GM18526 (cell line): ENCODE data around the gene MAD1L1.

Experiments used
- POLR2A ChIP-seq: IDR thresholded peaks from 3 replicates; pipeline ENCODE4 v1.6.1; 2011; ENCODE audit not compliant: insufficient read length; ENCODE audit errors: extremely low read depth

MAD1L1 gene

DNA sequence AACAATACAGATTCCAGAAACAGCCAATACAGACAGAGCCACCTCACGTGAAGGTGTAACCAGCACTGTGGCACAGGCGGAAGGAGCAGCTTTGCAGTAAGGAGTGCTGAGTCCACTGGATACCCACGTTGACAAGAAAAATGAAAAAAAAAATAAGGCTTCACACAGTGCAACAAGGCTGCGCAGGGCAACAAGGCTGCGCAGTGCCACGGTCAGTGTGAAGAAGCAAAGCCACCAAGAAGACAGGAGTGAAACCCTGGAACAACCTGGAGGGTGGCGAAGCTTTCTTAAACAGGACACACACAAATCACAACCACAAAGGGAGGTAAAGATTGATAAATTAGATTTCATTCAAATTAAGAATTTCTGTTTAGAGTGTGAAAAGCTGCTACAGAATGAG is 204.0 kb downstream of the MAD1L1 start:
- TF ChIP-seq POLR2A: no peak

DNA sequence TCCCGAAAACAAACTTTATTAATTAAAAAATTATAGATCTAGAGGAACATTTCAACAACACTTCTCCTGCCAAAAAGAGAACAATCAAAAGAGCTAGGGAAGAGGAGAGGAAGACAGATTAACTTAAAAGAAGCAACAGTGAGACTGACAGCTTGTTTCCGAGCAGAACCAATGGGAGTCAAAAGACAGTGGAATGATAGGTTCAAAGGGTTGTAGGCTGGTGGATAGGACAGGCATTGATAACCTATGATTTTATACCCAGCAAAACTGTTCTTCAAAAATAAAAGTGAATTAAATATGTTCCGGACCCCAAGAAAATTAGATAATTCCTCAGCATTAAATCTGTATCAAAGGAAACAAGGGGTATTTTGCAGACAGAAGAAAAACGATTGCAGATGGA is 207.6 kb downstream of the MAD1L1 start:
- no peak for TF ChIP-seq POLR2A

DNA sequence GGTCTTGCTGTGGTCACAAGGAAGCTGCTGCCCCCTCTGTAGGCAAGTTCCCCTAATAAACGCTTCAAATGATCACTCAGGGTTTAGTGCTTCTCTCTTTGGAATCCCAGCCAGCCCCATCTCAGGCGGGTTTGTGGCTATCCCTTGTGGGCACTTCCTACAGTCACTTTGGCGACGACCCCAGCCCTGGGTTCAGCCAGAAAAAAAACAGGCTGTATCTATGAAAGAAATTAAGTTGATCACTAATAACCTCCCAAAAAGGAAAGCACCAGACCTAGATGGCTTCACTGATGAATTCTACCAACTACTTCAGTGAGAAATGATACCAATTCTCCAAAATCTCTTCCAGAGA is 208.2 kb downstream of the MAD1L1 start:
- TF ChIP-seq POLR2A: no peak

- TF ChIP-seq POLR2A: no peak
Observed at GRCh38 chr7:2023877-2024566, 208.7 kb downstream of the MAD1L1 start.

DNA sequence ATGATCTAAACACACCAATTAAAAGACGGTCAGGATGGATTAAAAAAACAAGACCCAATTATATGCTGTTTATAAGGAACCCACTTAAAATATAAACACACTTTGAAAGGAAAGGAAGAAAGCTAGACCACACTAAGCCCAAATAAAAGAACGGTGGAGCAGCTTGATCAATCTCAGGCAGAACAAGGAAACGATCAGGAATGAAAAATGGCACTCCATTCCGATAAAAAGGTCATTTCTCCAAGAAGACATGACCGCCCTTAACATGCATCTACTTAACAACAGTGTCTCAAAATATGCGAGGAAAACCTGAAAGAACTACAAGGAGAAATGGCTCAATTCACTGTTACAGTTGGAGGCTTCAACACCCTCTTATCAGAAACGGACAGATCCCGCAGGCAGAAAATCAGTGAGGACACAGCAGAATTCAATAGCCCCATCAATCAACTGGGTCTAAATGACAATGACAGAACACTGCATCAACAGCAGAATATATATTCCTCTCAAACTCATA is 210.0 kb downstream of the MAD1L1 start:
- no peak for TF ChIP-seq POLR2A

DNA sequence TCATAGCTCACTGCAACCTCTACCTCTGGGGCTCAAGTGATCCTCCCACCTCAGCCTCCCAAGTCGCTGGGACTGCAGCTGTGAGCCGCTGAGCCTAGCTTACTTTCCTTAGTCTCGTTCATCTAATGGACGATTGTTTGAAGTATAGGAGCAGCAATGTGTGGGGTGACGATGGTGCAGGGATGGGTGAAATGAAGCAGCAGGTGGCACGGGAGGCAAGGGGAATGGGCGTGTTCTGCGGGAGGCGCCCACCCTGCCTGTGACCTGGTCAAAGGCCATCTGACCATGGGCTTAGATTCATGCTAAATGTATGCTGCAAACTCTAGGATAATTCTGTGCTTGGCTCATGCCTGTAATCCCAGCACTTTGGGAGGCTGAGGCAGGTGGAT is 210.7 kb downstream of the MAD1L1 start:
- no peak for TF ChIP-seq POLR2A

- no peak for TF ChIP-seq POLR2A
Observed at GRCh38 chr7:2019711-2020511, 212.8 kb downstream of the MAD1L1 start.

DNA sequence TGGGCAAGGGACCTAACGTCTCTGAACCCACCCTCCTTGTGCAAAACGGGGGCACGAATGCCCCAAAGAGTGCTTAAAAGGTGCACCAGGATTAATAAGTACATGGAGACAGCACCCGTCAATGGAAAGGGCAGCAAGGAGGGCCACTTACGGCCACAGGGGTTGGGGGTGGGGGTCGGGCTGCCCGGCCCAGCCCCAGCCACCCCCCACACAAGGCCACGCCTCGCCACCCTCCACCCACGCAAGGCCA is 213.4 kb downstream of the MAD1L1 start:
- TF ChIP-seq POLR2A: no peak

- no peak for TF ChIP-seq POLR2A
Observed at GRCh38 chr7:2018569-2019460, 213.9 kb downstream of the MAD1L1 start.

- no peak for TF ChIP-seq POLR2A
Observed at GRCh38 chr7:2017914-2018568, 214.7 kb downstream of the MAD1L1 start.

- TF ChIP-seq POLR2A: no peak
Observed at GRCh38 chr7:2017481-2017891, 215.3 kb downstream of the MAD1L1 start.

DNA sequence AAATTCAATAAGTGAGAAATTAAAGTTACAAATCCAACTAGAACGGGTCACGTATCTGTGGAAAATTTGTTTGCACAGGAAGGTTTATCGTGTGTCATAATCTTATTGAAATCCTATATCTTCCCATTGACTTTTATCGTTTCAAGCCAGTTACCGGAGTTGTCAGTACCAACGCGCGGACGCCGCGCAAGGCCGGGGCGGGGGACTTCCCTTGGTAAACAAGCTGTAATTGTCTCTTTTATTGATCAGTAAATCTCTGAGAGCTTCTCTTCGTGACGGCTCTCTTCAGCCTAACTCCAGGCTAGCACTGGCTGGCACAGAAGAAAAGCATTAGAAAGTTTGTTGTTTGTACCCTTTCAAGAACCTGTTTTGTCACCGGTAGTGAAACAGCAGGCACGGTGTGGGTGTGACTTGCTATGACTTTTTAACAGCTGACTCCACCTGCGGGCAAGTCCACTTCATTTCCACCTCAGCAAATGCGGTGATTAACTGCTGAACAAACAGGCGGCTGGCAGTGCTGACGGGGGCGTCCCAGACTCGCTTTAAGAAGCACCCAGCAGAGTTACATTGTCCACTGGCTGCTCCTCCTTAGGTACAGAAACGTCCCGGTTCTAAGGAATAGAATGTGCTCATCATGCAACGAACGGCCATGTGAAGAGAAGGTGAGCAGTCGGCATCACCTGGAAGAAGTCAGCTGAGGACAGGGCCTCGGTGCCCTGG is 215.8 kb downstream of the MAD1L1 start:
- no peak for TF ChIP-seq POLR2A

- TF ChIP-seq POLR2A: no peak
Observed at GRCh38 chr7:2016021-2016631, 216.6 kb downstream of the MAD1L1 start.

GRCh38 chr7:2015251-2015871 is 217.4 kb downstream of the MAD1L1 start:
- TF ChIP-seq POLR2A: no peak
